C4-2B (cell line): Measurements from ENCODE around the gene RAX.

Experiments
- CTCF ChIP-seq: fragments of 450-650 bp; conservative IDR thresholded peaks from 2 replicates; pipeline ENCODE4 v1.5.1; 2017; ENCODE audit warnings: mild to moderate bottlenecking
- ZFX ChIP-seq: fragments of 450-650 bp; IDR thresholded peaks from 2 replicates; pipeline ENCODE4 v1.6.1; 2017

- TF ChIP-seq CTCF (no peak), ZFX (no peak)
Measured at GRCh38 chr18:59233017-59233410, 40.2 kb downstream of the RAX start.
